DOHH2 (cell line): ENCODE data around the gene ACTL7A.

Experiments
- EZH2phosphoT487 ChIP-seq: fragments of 200-600 bp; sonication (generic); IDR thresholded peaks from 2 replicates; pipeline ENCODE4 v1.6.1; 2017; ENCODE audit warnings: borderline replicate concordance, mild to moderate bottlenecking, antibody characterized with exemption, low read length, moderate library complexity, mixed read lengths
- TF ChIP-seq, protein P1 (sequence below): fragments of 200-600 bp; sonication (generic); IDR thresholded peaks from one replicate; pipeline ENCODE4 v1.5.1; 2014; ENCODE audit warnings: antibody characterized with exemption, mild to moderate bottlenecking, low read depth, low read length; ENCODE audit not compliant: poor library complexity, severe bottlenecking

DNA sequence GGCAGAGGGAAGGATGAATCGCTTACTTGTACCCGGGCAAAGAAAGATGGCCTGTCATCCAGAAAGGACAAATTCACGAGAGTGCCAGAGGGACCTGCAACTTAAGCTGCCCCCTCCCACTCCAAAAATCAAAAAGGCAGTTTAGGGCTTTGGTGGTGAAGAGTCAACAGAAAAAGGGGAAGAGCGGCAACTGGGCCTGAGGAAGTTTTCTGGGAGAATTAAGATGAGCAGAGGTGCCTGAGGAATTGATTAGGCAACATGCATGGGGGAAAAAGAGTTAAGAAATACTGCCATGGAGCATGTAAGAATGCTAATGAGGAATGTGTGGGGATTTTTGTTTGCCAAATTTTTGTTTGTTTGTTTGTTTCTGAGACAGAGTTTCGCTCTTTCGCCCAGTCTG lies 4.5 kb upstream of the ACTL7A start:
- TF ChIP-seq, protein P1, sequence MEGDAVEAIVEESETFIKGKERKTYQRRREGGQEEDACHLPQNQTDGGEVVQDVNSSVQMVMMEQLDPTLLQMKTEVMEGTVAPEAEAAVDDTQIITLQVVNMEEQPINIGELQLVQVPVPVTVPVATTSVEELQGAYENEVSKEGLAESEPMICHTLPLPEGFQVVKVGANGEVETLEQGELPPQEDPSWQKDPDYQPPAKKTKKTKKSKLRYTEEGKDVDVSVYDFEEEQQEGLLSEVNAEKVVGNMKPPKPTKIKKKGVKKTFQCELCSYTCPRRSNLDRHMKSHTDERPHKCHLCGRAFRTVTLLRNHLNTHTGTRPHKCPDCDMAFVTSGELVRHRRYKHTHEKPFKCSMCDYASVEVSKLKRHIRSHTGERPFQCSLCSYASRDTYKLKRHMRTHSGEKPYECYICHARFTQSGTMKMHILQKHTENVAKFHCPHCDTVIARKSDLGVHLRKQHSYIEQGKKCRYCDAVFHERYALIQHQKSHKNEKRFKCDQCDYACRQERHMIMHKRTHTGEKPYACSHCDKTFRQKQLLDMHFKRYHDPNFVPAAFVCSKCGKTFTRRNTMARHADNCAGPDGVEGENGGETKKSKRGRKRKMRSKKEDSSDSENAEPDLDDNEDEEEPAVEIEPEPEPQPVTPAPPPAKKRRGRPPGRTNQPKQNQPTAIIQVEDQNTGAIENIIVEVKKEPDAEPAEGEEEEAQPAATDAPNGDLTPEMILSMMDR: no peak
- TF ChIP-seq EZH2phosphoT487: no peak
